BE2C (cell line): ENCODE results near the gene INSRR.

ENCODE experiments used
- DNase-seq: peaks from one replicate; pipeline ENCODE4 v3.0.0-alpha.2; 2020
- H3K27me3 ChIP-seq: fragments of 250-450 bp; sonication (Bioruptor Pico); 2 replicates; pipeline ENCODE4 v1.5.1; 2020; ENCODE audit warnings: mild to moderate bottlenecking
- H3K36me3 ChIP-seq: fragments of 250-450 bp; sonication (Bioruptor Pico); 2 replicates; pipeline ENCODE4 v1.5.1; 2020; ENCODE audit warnings: mild to moderate bottlenecking
- H3K4me1 ChIP-seq: fragments of 250-450 bp; sonication (Bioruptor Pico); 2 replicates; pipeline ENCODE4 v1.5.1; 2020
- H3K4me3 ChIP-seq: 2 replicates; pipeline ENCODE4 v1.5.1; 2011; ENCODE audit warnings: low read depth, low read length
- H3K9me3 ChIP-seq: fragments of 250-450 bp; sonication (Bioruptor Pico); 2 replicates; pipeline ENCODE4 v1.5.1; 2020
- CTCF ChIP-seq: IDR thresholded peaks from 2 replicates; pipeline ENCODE4 v1.5.1; 2012; ENCODE audit warnings: mild to moderate bottlenecking, low read depth, low read length

INSRR gene

GRCh38 chr1:156844638-156845037, 14.3 kb downstream of the INSRR start:
- DNase-seq, result no peak

GRCh38 chr1:156844102-156844501, 14.8 kb downstream of the INSRR start:
- Histone ChIP-seq H3K9me3 (no peaks in the 10 kb centered on the region), H3K27me3 (no peaks in the 10 kb centered on the region), H3K4me1 (peaks cover 8% of the 10 kb centered on the region), H3K4me3 (no peak overlapping the region), H3K36me3 (no peaks in the 10 kb centered on the region)
- no peak for DNase-seq
- no peak for TF ChIP-seq CTCF

More at GRCh38 chr1:156844638-156845037, 14.3 kb downstream of the INSRR start:
- no peaks in the 10 kb centered on the region for H3K36me3 ChIP-seq
- no peak for TF ChIP-seq CTCF
- peaks cover 2% of the 10 kb centered on the region for H3K4me1 ChIP-seq
- no peaks in the 10 kb centered on the region for H3K27me3 ChIP-seq
- no peaks in the 10 kb centered on the region for H3K9me3 ChIP-seq
- H3K4me3 ChIP-seq, result no peak overlapping the region

GRCh38 chr1:156842618-156843300, 16.2 kb downstream of the INSRR start:
- Histone ChIP-seq H3K36me3 (no peaks in the 10 kb centered on the region), H3K9me3 (no peaks in the 10 kb centered on the region), H3K4me3 (no peak overlapping the region), H3K27me3 (no peaks in the 10 kb centered on the region), H3K4me1 (peaks cover 10% of the 10 kb centered on the region)
- no peak for TF ChIP-seq CTCF
- no peak for DNase-seq

GRCh38 chr1:156841295-156841855, 17.5 kb downstream of the INSRR start:
- Histone ChIP-seq H3K9me3 (no peaks in the 10 kb centered on the region), H3K36me3 (no peaks in the 10 kb centered on the region), H3K27me3 (no peaks in the 10 kb centered on the region), H3K4me3 (no peak overlapping the region), H3K4me1 (peaks cover 10% of the 10 kb centered on the region)
- DNase-seq, result no peak
- TF ChIP-seq CTCF, result no peak

- no peak for TF ChIP-seq CTCF
- Histone ChIP-seq H3K27me3 (no peaks in the 10 kb centered on the region), H3K4me1 (peaks cover 10% of the 10 kb centered on the region), H3K9me3 (no peaks in the 10 kb centered on the region), H3K4me3 (no peak overlapping the region), H3K36me3 (no peaks in the 10 kb centered on the region)
- DNase-seq, result no peak
These were observed 18.0 kb downstream of the INSRR start for GRCh38 chr1:156840898-156841279.

- no peaks in the 10 kb centered on the region for H3K9me3 ChIP-seq
- DNase-seq, result no peak
- peaks cover 10% of the 10 kb centered on the region for H3K4me1 ChIP-seq
- no peaks in the 10 kb centered on the region for H3K27me3 ChIP-seq
- H3K4me3 ChIP-seq, result no peak overlapping the region
- H3K36me3 ChIP-seq, result no peaks in the 10 kb centered on the region
- TF ChIP-seq CTCF, result no peak
These were observed 18.6 kb downstream of the INSRR start for GRCh38 chr1:156840186-156840897.
